Activated CD4-positive, alpha-beta T cell treated with anti-CD3 and anti-CD28 coated beads for 4 hours (primary cell): Measurements from ENCODE around the gene SORBS1.

Experiments
- DNase-seq, 2 donors: peaks; one replicate each; pipeline ENCODE4 v3.0.0-alpha.2; 2020

The SORBS1 gene

DNA sequence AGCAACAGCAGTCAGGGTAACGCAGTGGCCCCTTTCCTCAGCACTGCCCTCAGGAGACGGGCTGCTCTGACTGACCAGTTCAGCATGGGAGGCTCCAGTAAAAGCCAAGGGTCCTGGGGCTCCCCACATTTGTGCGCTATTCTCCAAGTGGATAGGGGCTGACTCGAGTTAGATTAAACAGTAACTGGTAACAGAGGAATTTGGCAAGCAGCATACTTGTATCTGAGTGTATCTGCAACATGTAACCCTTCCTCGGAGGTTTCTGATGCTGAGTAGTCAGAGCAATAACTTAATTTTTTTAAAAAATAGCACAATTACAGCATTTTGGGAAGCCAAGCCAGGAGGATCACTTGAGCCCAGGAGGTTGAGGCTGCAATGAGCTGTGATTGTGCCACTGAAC lies 22.8 kb downstream of the SORBS1 start:
- no peak for DNase-seq

GRCh38 chr10:95537542-95537927 lies 23.6 kb downstream of the SORBS1 start:
- no peak for DNase-seq

- DNase-seq, result no peak
Measured at GRCh38 chr10:95536894-95537541, 24.2 kb downstream of the SORBS1 start.

GRCh38 chr10:95536017-95536416 lies 25.2 kb downstream of the SORBS1 start:
- DNase-seq, result no peak

GRCh38 chr10:95535526-95535925 lies 25.6 kb downstream of the SORBS1 start:
- DNase-seq, result no peak

DNA sequence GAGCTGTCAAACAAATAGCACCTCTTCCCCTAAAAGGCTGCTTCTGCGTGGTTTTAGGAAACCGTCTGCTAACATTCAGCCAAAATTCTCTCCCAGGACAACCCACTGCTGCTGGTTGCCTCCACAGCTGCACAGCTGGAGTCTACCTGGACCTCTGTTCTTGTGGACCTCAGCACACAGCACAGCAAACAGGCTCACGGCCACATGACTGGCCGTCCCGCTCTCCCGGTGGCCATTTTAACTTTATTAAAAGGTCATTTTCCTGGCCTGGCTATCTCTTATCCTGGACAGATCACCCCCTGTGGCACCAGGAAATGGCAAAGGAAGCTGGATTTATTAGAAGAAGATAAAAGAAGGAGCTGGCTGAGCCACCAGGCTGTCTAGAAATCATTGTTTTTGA lies 27.6 kb downstream of the SORBS1 start:
- DNase-seq, result no peak

GRCh38 chr10:95532536-95532935 lies 28.6 kb downstream of the SORBS1 start:
- DNase-seq, result no peak

GRCh38 chr10:95531994-95532399 lies 29.2 kb downstream of the SORBS1 start:
- no peak for DNase-seq

- no peak for DNase-seq
Measured at GRCh38 chr10:95531058-95531809, 29.9 kb downstream of the SORBS1 start.

GRCh38 chr10:95530561-95530960 lies 30.6 kb downstream of the SORBS1 start:
- DNase-seq, result no peak

GRCh38 chr10:95530029-95530428 lies 31.1 kb downstream of the SORBS1 start:
- DNase-seq, result no peak

GRCh38 chr10:95526044-95526443 lies 35.1 kb downstream of the SORBS1 start:
- no peak for DNase-seq

- no peak for DNase-seq
Measured at GRCh38 chr10:95525033-95525418, 36.1 kb downstream of the SORBS1 start.

DNA sequence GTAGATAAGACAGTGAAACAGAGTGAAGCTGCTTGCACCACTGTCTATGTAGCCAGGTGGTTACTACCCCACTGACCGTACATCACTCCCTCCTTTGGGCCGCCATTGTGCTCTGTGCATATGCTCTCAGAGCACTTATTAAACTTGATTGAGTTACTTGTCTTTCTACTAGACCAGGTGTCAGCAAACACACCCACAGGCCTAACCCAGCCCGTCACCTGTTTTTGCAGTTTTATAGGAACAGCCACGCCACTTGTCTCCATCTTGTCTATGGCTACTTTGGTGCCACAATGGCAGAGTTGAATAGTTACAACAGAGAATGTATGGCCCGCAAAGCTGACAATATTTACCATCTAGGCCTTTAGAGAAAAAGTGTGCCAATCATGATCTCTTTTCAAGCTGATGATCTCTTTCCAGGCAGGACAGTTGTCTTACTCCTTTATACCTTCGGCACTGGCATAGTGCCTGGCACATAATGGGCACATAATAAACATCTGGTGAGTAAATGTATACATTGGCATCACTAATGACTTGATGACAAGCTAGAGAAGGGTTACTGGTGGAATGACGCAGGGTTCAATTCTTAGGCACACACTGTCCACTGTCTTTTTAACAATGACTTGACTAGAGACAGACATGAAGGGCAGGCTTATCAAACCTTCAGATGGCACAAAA lies 36.7 kb downstream of the SORBS1 start:
- no peak for DNase-seq

DNA sequence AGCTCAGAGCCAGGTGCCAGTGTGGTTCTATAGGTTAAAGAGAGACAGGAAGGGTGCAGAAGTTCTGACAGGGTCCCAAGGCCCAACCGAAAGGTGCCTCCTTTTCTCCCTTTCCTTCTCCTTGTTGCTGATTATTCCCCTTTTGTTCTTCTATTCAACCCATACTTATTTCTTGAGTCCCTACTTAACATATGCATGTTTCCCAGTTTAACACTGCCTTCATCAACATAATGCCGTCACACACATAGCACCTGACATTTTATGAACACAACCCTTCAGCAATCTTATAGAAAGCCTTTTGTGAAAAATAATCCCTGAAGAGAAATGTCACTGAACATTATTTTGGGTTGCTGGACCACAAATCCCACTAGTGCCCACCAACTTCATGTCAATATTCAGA lies 39.1 kb downstream of the SORBS1 start:
- DNase-seq, result no peak

DNA sequence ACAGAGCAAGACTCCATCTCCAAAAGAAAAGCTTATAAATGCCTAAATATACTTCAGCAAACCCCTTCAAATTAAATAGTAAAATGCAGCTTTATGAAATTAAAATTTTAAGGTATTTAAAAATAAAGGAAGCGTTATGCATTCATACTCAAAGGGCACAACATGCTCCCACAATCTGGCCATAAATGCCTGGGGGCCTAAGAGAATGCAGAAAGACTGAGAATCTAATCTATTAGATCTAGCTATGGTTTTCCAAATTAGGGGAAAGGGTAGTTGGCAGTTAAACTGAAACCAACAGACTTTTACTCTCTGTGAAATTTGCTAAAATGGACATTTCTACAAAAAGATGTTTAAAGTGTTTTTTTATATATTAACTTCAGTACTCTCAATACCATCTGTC lies 40.6 kb downstream of the SORBS1 start:
- DNase-seq, result no peak

- DNase-seq, result no peak
Measured at GRCh38 chr10:95518455-95519452, 42.4 kb downstream of the SORBS1 start.

GRCh38 chr10:95517536-95518454 lies 43.4 kb downstream of the SORBS1 start:
- no peak for DNase-seq

- no peak for DNase-seq
Measured at GRCh38 chr10:95516774-95517373, 44.3 kb downstream of the SORBS1 start.

DNA sequence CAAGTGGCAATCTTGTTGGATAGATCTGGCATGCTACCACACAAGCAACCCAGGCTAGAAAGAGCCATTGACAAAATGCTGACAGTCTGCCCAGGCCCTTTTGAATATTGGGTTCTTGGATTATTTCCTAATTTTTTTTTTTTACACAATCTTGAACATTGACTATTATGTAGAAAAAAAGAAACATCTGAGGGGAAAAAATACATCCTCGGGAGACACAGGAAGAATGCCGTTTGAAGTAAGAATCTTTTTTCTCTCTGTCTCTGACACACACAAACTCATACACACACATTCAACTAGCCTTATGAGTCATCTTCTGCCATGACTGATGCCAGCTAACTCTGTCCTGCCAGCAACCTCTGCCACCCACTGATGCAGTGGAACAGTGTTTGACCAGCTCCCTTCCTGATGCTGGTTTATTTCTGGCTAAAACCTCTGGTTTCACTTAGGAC lies 47.2 kb downstream of the SORBS1 start:
- DNase-seq, result no peak

DNA sequence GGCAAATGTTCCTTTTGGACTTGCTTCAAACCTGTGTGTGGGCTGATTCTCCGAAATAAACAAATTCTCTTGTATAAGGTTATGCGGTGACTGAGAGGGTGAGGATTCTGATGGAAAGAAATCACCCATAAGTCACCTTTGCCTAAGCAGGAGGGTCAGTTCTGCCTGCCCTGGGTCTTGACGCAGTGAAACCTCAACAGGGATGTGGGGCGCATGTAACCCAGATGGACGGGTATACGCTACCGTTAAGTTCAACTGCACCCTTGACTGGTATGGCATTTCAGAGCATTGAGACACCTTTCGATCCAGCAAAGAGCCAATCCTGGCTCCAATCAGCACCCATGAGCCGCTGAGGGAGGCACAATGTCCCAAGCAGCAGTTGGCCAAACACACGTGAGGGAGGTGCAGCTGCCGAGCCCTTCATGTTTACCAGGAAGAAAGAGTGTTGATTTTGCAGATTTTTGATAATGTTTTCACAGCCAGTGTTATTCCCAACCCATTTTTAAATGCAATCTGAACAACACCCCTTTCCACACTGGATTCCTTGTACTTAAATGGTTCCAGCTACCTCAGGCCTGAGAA lies 48.1 kb downstream of the SORBS1 start:
- DNase-seq, result no peak
